Measurements from ENCODE around the gene GBE1.

The GBE1 gene

DNA sequence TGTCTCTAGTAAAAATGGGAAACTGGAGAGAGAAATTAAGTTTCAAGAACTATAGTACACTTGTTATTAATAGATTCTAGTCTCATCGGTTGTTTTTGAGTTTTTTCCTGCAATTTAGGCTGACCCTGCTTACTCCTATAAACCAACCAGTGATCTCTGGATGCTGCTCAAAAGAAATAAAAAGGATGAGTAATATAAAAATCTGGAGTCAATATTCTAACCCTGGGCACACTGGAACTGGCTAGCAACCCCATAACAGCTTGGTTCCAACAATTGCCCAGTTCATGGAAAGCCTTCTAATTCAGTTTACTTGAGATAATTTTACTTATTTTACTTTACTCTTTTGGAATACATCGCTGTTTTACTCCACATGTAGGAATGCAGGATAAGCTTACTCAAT is 211.6 kb downstream of the GBE1 start:
- TF ChIP-seq, protein P1, sequence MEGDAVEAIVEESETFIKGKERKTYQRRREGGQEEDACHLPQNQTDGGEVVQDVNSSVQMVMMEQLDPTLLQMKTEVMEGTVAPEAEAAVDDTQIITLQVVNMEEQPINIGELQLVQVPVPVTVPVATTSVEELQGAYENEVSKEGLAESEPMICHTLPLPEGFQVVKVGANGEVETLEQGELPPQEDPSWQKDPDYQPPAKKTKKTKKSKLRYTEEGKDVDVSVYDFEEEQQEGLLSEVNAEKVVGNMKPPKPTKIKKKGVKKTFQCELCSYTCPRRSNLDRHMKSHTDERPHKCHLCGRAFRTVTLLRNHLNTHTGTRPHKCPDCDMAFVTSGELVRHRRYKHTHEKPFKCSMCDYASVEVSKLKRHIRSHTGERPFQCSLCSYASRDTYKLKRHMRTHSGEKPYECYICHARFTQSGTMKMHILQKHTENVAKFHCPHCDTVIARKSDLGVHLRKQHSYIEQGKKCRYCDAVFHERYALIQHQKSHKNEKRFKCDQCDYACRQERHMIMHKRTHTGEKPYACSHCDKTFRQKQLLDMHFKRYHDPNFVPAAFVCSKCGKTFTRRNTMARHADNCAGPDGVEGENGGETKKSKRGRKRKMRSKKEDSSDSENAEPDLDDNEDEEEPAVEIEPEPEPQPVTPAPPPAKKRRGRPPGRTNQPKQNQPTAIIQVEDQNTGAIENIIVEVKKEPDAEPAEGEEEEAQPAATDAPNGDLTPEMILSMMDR (IDR thresholded peaks at IDR 0.05; ENCODE audit: low read depth, low read length): no peak
- DNase-seq (ENCODE audit: low read depth, low spot score): no peak
- in situ Hi-C loops (cut with HindIII; ENCODE audit: low sequenced_read_pairs): no loop called here
- no peak overlapping the region for H3K4me3 ChIP-seq (ENCODE audit: low read depth, low read length)

DNA sequence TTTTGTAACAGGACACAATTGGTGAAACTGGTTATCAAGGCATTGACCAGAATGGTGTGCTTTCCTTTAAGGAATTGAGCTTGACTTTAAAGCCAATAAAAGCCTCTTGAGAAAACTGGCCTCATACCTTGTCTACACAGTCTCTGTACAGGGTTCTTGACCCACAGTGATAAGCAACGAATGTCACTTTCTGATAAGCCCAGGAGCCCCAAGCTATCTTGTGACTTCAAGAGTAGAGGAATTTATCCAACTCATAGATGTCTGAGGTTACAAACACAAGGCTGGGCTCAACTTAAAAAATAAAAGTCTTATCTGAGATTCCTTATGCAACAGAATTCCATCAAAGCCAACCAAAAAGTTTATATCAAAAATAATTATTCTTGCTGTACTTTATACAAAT is 212.1 kb downstream of the GBE1 start:
- in situ Hi-C loops (cut with HindIII; ENCODE audit: low sequenced_read_pairs): no loop called here
- DNase-seq (ENCODE audit: low read depth, low spot score): no peak
- no peak overlapping the region for H3K4me3 ChIP-seq (ENCODE audit: low read depth, low read length)
- TF ChIP-seq, protein P1 (IDR thresholded peaks at IDR 0.05; ENCODE audit: low read depth, low read length): no peak

DNA sequence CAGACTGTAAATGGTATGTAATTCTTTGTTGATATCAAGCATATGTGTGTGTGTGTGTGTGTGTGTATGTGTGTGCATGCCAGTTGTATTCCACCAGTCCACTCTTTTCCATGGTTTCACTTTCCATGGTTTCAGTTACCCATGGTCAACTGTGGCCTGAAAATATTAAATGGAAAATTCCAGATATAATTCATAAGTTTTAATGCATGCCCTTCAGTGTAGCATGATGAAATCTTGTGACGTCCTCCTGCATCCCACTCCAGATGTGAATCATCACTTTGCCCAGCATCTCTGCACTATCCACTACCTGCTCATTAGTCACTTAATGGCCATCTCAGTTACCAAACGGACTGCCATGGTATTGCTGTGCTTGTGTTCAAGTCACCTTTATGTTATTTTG is 215.9 kb downstream of the GBE1 start:
- in situ Hi-C loops (cut with HindIII; ENCODE audit: low sequenced_read_pairs): no loop called here
- no peak for DNase-seq (ENCODE audit: low read depth, low spot score)
- no peak overlapping the region for H3K4me3 ChIP-seq (ENCODE audit: low read depth, low read length)
- TF ChIP-seq, protein P1 (IDR thresholded peaks at IDR 0.05; ENCODE audit: low read depth, low read length): no peak

DNA sequence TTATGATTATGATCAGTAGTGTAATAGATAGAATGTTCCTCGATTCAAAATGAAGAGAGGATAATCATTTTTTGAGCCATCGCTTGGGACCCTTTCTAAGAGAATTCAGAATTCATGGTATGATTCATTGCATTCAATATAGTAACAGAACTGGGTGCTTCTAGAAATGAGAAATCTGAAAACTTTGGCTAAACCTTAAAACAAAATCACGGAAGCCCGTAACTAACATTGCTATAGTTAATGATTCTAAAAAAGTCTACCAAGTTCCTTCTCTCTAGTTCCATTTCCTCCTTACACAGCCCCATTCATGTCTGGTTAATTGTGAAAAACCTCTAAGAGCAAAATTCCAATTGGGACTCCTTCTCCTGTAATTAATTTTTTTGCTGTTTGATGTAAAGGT is 217.1 kb downstream of the GBE1 start:
- H3K4me3 ChIP-seq (ENCODE audit: low read depth, low read length): no peak overlapping the region
- no peak for DNase-seq (ENCODE audit: low read depth, low spot score)
- in situ Hi-C loops (cut with HindIII; ENCODE audit: low sequenced_read_pairs): no loop called here
- TF ChIP-seq, protein P1 (IDR thresholded peaks at IDR 0.05; ENCODE audit: low read depth, low read length): no peak

DNA sequence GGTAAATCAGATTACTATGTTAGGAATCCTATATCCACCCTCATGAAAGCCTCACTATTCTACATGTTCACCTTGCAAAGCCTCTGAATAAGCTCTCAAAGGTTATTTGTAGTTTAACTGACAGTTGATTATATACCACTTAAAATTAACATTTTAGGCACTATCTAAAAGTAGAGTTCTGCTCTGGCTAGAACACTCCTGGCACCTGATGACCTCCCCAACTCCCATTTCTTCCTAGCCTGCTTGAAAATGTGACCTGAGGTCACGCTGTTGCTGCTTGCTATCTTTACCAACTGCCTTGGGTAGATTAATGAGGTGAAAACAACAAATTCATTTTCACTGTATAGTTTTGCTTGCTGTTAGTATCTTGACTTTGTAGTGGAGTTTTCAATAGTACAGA is 220.7 kb downstream of the GBE1 start:
- TF ChIP-seq, protein P1 (IDR thresholded peaks at IDR 0.05; ENCODE audit: low read depth, low read length): no peak
- DNase-seq (ENCODE audit: low read depth, low spot score): no peak
- no peak overlapping the region for H3K4me3 ChIP-seq (ENCODE audit: low read depth, low read length)
- in situ Hi-C loops (cut with HindIII; ENCODE audit: low sequenced_read_pairs): no loop called here

DNA sequence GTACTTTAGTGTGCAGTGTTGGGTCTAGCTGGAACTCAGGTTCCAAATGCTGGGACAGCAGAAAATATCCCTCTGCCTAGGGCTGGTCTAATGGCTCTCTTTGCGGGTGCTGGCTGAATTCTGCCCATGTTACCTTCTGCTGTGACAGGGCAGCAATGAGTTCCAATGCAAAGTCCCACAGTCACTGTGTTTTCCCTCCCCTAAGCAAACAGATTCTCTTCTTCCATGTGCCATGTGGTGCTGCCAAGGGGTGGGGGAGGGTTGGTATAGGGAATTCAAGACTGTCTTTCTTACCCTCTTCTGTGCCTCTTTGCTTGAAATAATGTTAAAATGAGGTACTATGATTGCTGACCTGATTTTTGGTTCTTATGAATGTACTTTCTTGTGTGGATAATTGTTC is 229.6 kb downstream of the GBE1 start:
- TF ChIP-seq, protein P1 (IDR thresholded peaks at IDR 0.05; ENCODE audit: low read depth, low read length): no peak
- no peak for DNase-seq (ENCODE audit: low read depth, low spot score)
- no peak overlapping the region for H3K4me3 ChIP-seq (ENCODE audit: low read depth, low read length)
- in situ Hi-C loops (cut with HindIII; ENCODE audit: low sequenced_read_pairs): no loop called here

DNA sequence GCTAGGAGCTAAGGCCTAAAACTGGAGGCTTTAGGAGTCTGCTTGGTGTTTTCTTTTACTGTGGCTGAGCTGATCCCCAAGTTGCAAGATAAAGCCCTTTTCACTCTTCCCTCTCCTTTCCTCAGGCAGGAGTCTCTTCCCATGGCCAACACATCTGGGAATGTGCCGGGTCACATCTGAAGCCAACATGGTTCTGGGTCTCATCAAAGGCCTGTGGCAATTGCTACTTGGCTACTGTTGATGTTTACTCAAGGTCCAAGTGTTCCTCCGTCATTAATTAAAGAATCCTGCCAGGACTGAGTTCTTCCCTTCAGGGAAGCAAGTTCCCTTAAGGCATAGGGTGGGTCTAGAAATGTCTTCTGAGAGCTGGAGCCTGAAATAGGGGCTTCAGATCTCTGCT is 230.2 kb downstream of the GBE1 start:
- in situ Hi-C loops (cut with HindIII; ENCODE audit: low sequenced_read_pairs): no loop called here
- H3K4me3 ChIP-seq (ENCODE audit: low read depth, low read length): no peak overlapping the region
- TF ChIP-seq, protein P1 (IDR thresholded peaks at IDR 0.05; ENCODE audit: low read depth, low read length): no peak
- no peak for DNase-seq (ENCODE audit: low read depth, low spot score)
